Lower leg skin (tissue), 3 donors: ENCODE measurements around the gene PACC1.

Source experiments
- POLR2A ChIP-seq, 2 donors: fragments of 450-650 bp; IDR thresholded peaks; one replicate each; pipeline ENCODE4 v1.6.1; 2016 to 2017; ENCODE audit warnings: antibody characterized with exemption in 2 of 2, mild to moderate bottlenecking in 1 of 2, moderate library complexity in 1 of 2
- TF ChIP-seq, protein P1 (sequence below), 3 donors: fragments of 450-650 bp; IDR thresholded peaks; one replicate each; pipeline ENCODE4 v1.5.1; 2016; ENCODE audit warnings: antibody characterized with exemption in 3 of 3, mild to moderate bottlenecking in 3 of 3, moderate library complexity in 2 of 3

DNA sequence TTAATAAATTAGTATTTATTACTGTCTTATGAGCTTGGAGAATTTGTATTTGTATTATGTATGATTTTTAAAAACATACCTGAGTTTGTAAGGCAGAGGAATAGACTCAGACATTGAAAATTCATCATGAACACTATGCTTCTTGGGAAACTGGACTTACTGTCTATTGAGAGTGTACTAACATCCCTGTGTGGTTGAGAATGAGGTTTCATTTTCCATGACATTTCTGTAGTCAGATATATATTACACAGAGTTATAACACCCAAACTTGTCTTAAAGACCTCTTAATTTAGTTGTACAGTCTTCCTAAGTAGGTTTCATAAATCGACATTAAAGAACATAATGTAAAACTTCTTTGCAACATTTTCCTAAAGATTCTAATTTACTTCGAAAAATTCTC lies 99.5 kb downstream of the PACC1 start:
- TF ChIP-seq, protein P1, sequence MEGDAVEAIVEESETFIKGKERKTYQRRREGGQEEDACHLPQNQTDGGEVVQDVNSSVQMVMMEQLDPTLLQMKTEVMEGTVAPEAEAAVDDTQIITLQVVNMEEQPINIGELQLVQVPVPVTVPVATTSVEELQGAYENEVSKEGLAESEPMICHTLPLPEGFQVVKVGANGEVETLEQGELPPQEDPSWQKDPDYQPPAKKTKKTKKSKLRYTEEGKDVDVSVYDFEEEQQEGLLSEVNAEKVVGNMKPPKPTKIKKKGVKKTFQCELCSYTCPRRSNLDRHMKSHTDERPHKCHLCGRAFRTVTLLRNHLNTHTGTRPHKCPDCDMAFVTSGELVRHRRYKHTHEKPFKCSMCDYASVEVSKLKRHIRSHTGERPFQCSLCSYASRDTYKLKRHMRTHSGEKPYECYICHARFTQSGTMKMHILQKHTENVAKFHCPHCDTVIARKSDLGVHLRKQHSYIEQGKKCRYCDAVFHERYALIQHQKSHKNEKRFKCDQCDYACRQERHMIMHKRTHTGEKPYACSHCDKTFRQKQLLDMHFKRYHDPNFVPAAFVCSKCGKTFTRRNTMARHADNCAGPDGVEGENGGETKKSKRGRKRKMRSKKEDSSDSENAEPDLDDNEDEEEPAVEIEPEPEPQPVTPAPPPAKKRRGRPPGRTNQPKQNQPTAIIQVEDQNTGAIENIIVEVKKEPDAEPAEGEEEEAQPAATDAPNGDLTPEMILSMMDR (IDR thresholded peaks at IDR 0.05): no peak
- TF ChIP-seq POLR2A (IDR thresholded peaks at IDR 0.05): no peak
